ENCODE measurements around the gene USP7.

Gene USP7

DNA sequence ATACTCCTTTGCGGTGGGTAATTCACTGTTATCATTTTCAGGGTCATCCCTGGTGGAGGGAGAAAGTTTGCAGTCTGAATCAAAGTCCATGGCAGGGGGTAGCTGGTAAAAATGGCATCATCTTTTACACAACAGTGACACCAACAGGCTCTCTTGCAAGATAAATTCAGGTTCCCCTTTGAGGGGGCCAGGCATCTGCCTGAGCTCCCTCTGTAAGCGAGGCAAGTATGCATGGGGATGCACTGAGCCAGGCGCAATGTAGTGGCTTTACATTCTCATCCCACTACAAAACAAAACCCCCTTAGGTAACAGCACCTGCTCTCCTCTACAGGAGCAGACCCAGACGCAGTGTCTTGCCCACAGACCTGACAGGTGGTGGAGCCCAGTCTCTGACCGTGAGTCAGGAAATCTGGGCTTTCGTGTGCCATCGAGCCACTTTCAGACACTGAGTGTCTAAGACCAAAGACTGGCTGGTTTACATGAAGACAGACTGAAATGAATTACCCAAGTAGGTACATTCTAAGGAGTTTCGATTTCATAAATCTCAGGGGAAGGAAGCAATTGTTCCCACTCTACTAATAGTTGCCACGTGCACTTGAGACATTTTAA lies 63.9 kb downstream of the USP7 start:
- no peak for DNase-seq (ENCODE audit: low spot score)

DNA sequence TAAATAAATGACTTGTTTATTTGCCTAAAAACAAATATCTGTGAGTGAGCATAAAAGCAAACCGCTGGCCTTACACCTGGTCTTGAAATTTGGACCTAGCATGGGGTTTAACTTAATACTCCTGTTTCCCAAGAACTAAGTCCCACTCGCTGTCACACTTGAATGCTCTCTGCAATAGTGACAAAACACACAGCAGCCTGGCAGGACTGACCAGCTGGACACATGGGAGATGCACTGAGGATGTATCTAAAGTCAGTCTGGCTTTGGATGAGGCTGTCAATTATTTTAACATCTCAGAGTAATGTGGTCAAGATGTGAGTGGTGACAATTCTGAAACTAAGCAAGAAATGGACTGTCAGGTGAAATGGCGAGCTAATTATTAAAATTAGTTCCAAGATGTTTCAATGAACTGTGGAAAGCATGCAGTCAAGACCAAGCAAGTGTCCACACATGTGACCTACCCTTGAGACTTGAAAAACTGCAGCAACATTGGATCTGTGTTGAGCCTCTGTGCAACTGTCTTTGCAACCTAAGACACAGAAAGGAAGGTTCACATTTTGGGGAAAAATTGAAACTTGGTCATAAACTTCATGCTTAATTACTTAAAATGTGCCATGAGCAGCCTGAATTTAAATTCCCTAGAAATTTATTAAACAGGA lies 64.9 kb downstream of the USP7 start:
- DNase-seq (ENCODE audit: low spot score), result no peak

DNA sequence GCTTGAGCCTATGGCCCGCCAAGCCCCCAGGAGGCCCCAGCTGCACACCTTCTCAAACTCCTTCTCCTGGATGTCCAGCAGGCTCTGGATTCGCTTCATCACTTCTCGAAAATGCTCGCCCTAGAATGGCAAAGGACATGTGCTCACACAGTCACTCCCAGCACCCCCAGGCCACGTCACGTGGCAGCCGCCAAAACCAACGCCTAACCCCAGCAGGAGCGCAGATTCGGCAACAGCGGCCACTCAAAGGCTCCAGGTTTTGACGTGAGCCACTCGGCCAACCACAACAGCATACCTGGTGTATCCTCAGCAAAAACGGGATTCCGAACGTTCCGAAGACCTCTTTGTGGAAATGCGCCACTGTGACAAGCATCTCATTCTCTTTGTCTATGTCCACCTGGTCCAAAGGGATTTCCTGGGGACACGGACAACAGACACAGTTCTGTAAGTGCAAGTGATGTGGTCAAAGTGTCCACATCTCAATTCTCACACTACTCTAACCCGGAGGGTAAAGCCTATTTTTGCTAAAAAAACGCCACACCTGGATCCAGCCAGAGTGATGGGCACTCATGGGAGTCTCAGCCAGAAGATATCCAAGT lies 68.9 kb downstream of the USP7 start:
- no peak for DNase-seq (ENCODE audit: low spot score)

DNA sequence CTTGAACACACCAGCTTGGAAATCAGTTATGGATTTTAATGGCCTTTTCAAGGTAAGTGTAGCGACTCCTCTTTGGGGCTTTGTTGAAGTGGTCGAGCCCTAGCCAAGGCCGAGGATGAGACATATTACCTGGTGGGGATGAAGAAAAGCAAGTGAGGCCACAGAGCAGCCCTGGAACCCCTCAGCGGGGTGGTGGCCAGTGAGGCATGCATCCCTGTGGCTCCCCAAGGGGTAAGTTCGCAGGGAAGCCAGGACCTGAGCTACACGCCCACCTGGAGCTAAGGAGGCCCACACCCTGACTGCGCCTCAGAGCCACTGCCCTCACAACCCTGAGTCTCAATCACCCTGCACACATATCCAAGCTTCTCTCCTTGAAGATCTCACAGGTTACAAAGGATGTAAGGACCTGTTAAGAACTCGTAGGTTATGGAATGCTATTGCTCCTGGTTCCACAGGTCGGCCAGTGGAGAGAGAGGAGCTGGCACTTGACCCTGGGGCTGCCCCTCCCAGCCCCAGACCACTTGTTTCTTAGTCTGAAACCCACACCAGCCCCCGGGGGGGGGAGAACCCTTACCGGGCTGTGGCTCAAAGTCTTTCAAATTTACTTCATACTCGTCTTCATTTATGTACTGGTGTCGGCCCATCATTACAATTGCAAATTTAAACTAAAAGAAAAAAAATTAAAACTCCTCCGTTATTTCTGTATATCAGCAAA lies 69.6 kb downstream of the USP7 start:
- no peak for DNase-seq (ENCODE audit: low spot score)

DNA sequence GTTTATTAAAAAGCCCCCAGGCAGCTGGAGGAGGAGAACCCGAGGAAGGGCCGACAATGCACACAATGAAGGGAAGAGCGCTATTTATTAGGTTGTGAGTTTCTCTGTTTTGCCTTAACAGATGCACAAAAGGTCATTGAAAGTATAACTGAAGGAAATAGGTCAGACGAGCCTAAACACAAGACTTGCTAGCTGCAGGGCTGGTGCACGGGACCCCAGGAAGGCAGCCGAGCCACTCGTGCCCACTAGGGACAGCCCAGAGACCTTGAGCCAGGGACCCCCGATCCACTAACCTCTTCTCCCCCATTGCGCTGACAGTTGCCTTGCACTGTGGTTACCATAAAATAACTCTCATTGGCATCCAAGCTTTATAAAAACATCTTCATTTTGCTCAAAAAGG lies 70.3 kb downstream of the USP7 start:
- no peak for DNase-seq (ENCODE audit: low spot score)

DNA sequence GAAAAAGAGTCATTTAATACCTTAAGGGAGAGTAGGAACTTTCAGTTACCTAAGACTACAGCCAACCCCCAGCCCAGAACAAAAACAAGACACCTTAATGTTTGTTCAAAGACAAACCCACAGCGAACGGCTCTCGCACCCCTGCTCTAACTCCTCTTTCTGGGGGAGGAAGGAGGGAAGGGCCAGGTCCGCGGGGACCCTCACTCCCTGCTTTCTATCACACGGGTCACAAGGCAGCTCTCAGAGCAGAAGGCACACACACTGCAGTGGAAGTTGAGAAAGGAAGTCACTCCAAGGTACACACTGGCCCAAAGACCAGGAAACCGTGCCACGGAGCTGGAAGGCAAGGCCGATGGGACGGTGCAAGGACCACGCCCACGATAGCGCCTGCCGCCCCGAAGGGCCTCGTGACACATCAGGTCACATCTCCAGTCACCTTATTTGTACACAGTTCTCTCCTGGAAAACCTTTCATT lies 71.6 kb downstream of the USP7 start:
- DNase-seq (ENCODE audit: low spot score), result no peak

DNA sequence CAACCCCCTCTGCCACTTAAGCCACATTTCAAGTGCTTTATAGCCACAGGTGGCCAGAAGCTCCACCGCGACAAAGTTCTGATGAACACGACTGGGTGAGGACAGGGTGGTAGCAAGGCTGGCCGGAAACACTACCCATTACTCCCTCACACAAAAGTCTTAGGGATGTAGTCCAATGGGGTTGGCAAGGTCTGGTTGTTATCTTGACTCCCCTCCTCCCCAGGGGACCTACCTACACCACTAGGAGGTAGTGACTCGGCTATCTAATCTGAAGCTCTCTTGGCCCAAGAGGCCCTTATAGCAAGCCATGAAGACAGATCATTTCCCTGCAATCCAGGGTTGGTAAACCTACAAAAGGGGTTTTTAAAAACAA lies 73.2 kb downstream of the USP7 start:
- DNase-seq (ENCODE audit: low spot score), result no peak

DNA sequence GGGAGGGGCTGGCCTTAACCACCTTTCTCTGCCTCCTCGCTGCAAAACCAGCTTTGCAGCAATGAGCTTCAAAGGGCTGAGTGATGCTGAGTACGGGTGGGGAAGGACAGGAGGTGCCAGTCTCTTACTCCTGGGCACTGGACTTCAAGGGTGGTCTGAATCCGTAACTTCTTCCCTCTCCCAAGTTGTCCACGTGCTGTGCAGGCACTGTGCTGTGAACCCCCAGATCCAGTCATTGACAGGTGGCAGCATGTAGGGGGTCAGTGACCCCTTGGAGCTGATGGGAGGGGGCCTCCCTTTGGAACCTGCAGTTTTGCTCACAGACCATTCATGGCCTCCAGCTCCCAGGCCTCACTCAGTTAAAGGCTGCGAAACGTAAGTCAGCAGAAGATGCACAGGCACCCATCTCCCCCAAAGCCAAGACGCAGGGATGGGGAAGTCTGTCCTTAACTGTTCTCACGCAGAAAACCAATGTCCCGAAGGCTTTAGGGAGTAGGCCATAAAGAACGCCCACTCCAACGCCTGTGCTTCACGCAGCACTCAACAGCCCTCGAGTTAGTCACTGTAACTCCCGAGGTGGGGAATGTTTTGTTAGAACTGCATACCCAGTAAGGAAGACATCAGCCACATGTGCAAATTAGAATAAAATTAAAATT lies 73.7 kb downstream of the USP7 start:
- no peak for DNase-seq (ENCODE audit: low spot score)

DNA sequence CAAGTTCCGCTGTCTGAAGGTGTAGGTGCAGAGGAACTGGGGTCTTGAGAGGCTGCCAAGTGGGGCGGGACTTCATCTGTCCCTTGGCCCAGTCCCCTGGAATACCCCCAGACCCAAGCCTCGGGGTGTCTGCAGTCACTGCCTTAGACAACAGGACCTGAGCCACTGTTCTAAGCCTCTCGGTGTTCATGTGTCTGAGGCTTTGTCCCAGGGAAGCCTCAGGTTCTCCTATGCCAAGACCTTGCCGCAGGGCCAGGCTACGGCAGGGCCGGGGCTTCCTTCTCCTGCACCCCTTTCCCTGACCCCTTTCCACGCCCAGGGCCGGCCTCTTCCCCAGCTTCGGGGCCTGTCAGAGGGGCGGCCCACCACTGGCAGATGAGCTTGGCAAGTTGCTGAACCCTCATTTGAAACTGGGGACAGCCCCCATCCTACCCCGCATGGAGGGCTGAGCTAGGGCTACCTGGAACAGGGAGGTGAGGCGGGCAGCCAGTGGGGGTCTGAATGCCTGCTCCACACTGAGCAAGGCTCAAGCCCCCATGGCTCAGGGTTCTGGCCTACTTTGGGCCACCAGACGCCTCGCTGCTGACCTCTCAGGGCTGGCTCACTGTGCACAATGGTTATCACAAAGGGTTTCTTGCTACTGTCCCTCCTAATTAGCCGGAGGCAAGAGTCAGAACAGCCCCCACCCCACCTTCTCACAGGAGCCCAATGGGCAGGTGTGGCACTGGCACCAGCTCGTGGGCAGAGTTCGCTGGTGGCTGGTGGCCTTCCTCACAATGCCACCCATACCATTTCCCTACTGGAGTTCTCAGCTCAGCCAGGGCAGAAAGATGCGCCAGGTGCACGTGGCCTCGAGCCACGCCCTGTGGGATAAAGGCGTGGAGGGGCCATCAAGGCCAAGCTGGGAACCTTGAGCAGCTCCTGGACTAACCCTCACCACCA lies 74.5 kb downstream of the USP7 start:
- DNase-seq (ENCODE audit: low spot score), result no peak

DNA sequence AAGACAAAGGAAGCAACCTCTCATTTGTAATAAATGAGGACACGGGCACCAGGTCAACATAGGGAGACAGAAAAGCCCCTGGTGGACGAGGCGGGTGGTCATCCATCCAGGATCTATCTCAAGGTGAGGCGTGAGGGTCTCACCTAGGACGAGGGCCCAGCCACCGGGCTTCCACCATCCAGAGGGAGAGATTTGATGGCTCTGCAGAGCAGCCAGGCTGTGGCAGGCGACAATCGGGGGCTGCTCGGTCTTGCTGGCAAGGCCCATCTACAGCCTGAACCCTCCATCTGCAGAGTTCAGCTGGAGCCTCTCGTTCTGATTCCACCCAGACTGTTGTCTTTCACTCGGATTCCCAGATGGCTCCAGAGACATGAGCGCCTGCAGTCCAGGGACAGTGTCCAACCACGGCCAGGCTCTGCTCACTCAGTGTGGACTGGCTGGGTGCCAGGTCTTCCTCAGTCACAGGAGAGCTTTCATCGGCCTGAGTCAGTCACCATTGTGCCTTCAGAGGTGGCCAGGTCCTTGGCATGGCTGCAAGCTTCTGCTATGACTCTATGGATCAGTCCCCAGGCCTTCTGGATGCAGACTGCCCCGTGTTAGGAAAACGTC lies 75.7 kb downstream of the USP7 start:
- no peak for DNase-seq (ENCODE audit: low spot score)

DNA sequence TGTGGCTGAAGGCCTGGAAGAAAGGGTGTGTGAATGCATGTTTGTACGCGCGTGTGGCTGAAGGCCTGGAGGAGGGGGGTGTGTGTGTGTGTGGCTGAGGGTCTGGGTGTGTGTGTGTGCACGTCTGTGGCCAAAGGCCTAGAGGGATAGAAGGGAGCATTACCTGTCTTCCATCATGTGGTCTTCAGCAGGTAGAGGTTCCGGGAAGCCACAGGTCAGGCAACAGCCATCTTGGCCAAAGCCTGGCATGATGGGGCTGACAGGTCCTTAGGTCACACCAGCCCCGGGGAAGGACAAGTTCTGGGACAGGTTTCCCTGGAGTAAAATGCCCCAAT lies 76.3 kb downstream of the USP7 start:
- no peak for DNase-seq (ENCODE audit: low spot score)

DNA sequence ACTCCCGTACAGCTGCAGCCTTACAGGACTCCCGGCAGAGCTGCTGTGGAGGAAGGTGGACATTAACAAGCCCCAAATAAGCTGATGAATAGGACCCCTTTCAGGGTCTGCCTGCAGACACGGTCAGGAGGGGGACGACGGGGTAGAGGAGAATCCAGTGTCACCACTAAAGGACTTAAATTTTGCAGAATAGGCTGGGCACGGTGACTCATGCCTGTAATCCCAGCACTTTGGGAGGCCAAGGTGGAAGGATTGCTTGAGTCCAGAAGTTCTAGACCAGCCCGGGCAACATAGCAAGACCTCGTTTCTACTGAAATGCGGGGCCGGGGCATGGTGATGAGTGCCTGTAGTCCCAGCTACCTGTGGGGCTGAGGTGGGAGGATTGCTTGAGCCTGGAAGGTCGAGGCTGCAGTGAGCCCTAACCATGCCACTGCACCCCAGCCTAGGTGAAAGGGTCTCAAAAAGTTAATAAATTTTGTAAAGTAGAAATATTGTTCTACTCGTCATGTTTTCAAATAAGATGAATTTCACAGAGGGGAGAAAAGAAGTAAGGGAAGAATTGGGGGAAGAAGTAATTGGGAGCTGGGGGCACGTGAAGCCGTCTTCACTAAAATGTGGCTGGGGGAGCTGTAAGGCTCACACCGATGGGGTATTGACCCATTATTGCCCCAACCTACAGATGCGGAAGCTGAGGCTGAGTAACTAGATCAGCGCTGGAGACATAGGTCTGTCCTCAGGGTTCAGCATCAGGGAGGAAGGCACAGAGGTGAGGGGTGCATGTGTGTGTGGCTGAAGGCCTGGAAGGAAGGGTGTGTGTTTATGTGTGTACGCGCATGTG lies 76.9 kb downstream of the USP7 start:
- DNase-seq (ENCODE audit: low spot score), result no peak

DNA sequence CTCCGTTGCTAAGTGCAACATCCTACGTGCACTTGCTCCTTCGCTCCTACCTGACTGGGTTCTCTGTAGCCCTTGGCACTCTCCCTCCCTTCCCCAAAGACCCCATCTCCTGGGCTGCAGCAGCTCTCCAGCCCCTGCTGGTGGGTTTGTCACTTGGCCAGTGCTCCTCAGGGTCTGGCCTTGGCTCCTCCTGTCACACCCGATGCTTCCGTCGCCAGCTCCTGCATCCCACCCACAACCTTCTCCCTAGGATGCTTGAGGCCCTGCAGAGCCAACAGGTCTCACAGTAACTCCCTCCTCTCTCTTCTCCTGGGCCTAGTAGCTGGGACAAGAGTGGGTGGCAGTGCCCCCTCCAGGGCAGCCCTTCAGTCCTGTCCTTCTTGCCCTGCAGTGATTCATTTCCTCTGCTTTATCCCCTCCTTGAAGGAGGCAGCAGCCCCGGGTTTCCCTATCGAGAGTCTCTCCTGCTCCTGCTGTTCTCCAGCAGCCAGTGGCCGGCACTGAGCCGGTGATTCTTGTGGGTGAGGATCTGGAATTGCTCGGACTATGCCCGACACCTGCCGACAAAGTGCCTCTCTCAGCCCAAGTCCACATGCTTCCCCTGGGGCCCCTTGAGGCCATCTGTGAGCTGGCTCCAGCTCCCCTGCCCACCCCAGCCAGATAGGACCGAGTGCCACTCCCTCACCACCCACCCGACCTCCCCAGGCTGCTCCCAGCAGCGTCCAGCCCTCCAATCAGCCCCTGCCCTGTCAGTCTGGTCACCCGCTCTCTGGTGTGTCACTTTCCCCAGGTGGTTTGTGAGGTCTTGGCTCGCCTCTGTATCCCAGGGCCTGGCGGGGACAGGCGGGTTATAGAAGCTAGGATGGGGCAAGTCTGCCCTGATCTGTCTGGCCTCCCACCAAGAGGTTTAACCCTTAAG lies 77.8 kb downstream of the USP7 start:
- DNase-seq (ENCODE audit: low spot score), result peak; percentile 27

DNA sequence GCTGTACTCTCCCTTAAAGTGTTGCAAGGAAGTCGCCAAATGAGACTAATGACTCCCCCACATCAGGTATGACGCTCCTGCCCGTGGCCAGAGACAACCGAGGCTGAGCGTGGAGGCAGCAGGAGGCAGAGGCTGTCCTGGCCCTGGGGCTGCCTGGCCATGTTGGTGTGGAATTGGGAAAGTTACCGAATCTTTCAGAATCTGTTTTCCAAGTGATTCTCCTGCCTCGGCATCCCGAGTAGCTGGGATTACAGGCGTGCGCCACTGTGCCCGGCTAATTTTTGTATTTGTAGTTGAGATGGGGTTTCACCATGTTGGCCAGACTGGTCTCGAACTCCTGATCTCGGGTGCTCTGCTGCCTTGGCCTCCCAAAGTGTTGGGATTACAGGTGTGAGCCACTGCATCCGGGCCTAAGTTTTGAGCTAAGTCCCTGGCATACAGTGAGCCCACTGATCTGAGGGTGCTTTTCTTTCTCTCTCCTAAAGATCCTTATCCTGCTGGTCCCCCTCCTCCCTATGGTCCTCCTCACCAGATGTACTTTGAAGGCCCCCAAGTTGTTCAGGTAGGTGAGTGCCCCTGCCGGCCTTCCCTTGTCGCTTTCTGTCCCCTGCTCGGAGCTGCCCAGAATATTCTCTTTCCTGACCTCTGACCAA lies 80.9 kb downstream of the USP7 start:
- no peak for DNase-seq (ENCODE audit: low spot score)

DNA sequence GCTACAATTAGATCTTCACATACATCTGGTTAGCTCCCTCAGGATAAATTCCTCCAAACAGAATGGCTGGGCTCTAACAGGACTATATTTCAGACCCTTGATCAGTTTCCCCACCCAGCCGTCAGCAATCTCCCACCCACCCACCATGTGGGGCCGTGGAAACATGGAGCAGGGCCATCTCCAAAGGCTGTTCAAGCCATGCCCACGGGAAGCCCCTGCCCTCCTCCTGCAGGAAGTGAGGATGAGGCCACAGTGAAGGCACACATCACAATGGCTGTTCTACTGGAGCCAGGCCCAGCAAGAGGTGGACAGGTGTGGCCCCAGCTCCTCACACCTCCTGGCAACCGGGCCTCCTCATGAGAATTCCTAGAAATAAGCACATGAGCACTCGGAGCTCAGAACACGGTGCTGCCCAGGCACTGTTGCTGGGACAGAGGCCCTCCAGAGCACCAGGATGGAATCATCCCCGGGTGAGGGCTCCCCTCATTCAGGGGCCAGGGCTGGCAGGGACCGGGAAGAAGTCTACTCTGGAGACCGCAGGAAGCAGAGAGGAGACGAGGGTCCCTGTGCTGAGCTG lies 81.6 kb downstream of the USP7 start, which contains the start of gene LITAFD:
LITAFD (plus strand) TSS at position 311 of the 577 bp plus-strand sequence. CDS start 2,005 bp downstream, outside the sequence.
- DNase-seq (ENCODE audit: low spot score), result no peak

DNA sequence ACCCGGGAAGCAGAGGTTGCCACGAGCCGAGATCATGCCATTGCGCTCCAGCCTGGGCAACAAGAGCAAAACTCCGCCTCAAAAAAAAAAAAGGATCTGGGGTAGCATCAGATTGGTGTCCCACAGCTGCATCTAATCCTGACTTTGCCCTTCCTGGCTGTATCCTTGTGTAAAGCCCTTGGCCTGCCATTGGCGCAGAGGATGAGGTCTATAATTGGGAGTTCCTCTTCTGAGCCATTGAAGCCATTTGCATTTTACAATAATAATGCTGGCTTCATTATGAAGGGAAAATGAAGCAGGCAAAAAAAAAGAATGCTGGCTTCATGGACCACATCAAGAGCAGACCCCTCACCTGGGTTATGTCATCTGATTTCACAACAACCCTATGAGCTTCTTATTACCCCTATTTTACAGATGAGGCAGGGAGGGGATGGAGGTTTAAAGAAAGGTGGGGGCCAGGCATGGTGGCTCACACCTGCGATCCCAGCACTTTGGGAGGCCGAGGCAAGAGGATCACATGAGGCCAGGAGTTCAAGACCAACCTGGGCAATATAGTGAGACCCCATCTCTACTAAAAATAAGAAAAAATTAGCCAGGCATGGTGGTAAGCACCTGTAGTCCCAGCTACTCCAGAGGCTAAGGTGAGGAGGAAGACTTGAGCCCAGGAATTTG lies 82.7 kb downstream of the USP7 start:
- DNase-seq (ENCODE audit: low spot score), result no peak

DNA sequence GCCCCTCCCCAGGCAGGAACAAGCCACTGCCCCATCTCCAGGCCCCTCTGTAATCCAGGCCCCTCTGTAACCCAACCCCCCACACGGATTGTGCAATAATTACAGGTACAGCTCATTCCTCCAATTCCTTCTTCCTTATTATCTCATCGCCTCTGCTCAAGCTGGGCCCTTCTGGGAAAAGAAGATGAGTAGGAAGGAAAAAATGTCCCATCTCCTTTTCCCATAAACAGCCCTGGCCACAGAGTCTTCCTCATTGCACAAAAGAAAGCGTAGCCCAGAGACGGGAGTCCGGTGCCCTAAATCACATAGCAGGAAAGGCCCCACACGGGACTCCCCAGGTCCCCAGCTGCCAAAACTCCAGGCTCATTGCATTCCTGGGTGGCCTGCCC lies 85.2 kb downstream of the USP7 start:
- peak; percentile 32 for DNase-seq (ENCODE audit: low spot score)
